IPS-18a (cell line): ENCODE data around the gene LIPJ.

Source experiments
- H3K27ac ChIP-seq: one replicate; pipeline ENCODE4 v1.5.1; 2013; ENCODE audit warnings: low read length
- H3K27me3 ChIP-seq: one replicate; pipeline ENCODE4 v1.6.1; 2013; ENCODE audit warnings: mild to moderate bottlenecking, low read length; ENCODE audit not compliant: control insufficient read depth, insufficient read depth
- H3K36me3 ChIP-seq: one replicate; pipeline ENCODE4 v1.6.1; 2013; ENCODE audit warnings: low read depth, low read length; ENCODE audit not compliant: control insufficient read depth
- H3K4me1 ChIP-seq: one replicate; pipeline ENCODE4 v1.6.1; 2013; ENCODE audit warnings: low read depth, low read length; ENCODE audit not compliant: control insufficient read depth
- H3K4me3 ChIP-seq: one replicate; pipeline ENCODE4 v1.5.1; 2013; ENCODE audit warnings: low read length
- H3K9ac ChIP-seq: one replicate; pipeline ENCODE4 v1.6.1; 2013; ENCODE audit warnings: mild to moderate bottlenecking, low read length, moderate library complexity
- H3K9me3 ChIP-seq: one replicate; pipeline ENCODE4 v1.6.1; 2013; ENCODE audit warnings: low read depth, low read length; ENCODE audit not compliant: control insufficient read depth

The LIPJ gene

GRCh38 chr10:88647061-88647615, 60.6 kb downstream of the LIPJ start:
- H3K9me3 ChIP-seq, result no peaks in the 10 kb centered on the region
- H3K4me1 ChIP-seq, result no peaks in the 10 kb centered on the region
- H3K27ac ChIP-seq, result no peak overlapping the region
- H3K9ac ChIP-seq, result no peak overlapping the region
- H3K36me3 ChIP-seq, result no peaks in the 10 kb centered on the region
- no peak overlapping the region for H3K4me3 ChIP-seq
- H3K27me3 ChIP-seq, result no peaks in the 10 kb centered on the region

- no peaks in the 10 kb centered on the region for H3K9me3 ChIP-seq
Measured at GRCh38 chr10:88651101-88651551, 64.6 kb downstream of the LIPJ start.

GRCh38 chr10:88652616-88653015, 66.1 kb downstream of the LIPJ start:
- H3K9me3 ChIP-seq, result no peaks in the 10 kb centered on the region
- no peak overlapping the region for H3K9ac ChIP-seq
- H3K27me3 ChIP-seq, result no peaks in the 10 kb centered on the region
- H3K4me1 ChIP-seq, result no peaks in the 10 kb centered on the region
- no peaks in the 10 kb centered on the region for H3K36me3 ChIP-seq
- H3K4me3 ChIP-seq, result no peak overlapping the region
- no peak overlapping the region for H3K27ac ChIP-seq

More at GRCh38 chr10:88651101-88651551, 64.6 kb downstream of the LIPJ start:
- Histone ChIP-seq H3K4me3 (no peak overlapping the region), H3K9ac (no peak overlapping the region), H3K27ac (no peak overlapping the region), H3K4me1 (no peaks in the 10 kb centered on the region), H3K27me3 (no peaks in the 10 kb centered on the region), H3K36me3 (no peaks in the 10 kb centered on the region)
